ENCODE measurements around the gene DCST2.

DNA sequence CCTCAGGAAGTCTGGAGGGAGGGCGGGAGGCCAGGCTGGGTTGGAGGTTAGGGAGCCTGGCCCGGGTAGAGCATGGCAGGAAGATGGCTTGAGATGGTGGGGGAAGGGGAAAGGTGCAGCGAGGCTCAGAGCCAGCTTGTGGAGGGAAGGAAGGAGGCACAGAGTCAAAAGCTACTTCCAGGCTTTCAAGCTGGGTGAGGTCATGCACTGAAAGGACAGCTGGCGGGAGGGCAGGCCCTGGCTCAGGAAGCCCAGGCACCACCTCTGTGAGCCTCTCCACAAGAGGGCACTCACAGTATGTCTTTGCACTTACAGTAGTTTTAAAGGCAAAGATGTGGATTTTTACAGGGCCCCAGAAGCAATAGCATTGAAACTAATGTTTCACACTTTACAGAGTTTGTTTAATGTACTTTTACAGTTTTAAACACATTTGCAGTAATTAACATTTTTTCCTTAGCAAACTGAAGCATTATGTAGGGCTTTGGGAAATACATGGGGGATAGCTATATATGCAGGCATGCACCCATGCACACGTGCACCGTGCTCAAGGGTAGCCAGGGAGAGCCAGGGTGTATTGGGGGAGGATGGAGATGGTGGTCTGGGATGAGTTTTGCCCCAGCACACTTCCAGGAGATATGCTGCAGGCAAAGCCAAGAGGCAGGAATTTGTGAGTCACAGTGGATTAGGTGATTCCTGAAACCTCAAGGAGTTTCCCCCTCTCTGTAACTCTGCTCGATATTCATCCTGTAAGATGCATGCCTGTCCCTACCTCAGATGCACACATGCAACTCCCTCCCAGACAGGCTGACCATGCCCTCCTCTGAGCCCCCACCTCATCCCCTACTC is 11.5 kb upstream of the DCST2 start:
- TF ChIP-seq CHD2 (IDR thresholded peaks at IDR 0.05; ENCODE audit: low read length, partially characterized antibody) (no peak), POLR2A (IDR thresholded peaks at IDR 0.05; ENCODE audit: low read length) (no peak), JUN (IDR thresholded peaks at IDR 0.05) (no peak)
- TF ChIP-seq, protein P1, sequence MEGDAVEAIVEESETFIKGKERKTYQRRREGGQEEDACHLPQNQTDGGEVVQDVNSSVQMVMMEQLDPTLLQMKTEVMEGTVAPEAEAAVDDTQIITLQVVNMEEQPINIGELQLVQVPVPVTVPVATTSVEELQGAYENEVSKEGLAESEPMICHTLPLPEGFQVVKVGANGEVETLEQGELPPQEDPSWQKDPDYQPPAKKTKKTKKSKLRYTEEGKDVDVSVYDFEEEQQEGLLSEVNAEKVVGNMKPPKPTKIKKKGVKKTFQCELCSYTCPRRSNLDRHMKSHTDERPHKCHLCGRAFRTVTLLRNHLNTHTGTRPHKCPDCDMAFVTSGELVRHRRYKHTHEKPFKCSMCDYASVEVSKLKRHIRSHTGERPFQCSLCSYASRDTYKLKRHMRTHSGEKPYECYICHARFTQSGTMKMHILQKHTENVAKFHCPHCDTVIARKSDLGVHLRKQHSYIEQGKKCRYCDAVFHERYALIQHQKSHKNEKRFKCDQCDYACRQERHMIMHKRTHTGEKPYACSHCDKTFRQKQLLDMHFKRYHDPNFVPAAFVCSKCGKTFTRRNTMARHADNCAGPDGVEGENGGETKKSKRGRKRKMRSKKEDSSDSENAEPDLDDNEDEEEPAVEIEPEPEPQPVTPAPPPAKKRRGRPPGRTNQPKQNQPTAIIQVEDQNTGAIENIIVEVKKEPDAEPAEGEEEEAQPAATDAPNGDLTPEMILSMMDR (IDR thresholded peaks at IDR 0.05), result peak; percentile 73

Data from A549 (cell line).